Naive thymus-derived CD8-positive, alpha-beta T cell (primary cell): ENCODE data around the gene COX4I2. TPM values are rescaled to one million over a fixed set of nuclear protein-coding genes. Genes with fewer than 3 reads are reported as not detected.
"Not testable (repeated sequence)": the region's sequence is repeated elsewhere in the genome, so short reads cannot be mapped to it uniquely, and the experiment has no call there.

Source experiments
- ATAC-seq, 2 donors: fragments of 150-1000 bp; cut with Tn5 transposase in 1 of 2; sonication (Bioruptor Pico), chemical (Tn5 transposase) in 1 of 2; 1 replicate in 1 of 2; 2 replicates in 1 of 2; pipeline ENCODE4 v1.10.0; 2021; ENCODE audit warnings: mild to moderate bottlenecking in 2 of 2, moderate library complexity in 2 of 2
- POLR2A ChIA-PET: fragments of 350-600 bp; sonication (Branson Sonifier 250); formaldehyde crosslinking; loops from one replicate; lab custom pipeline; 2021; ENCODE audit warnings: antibody characterized with exemption; lab: Charles Lee
- DNase-seq, 10 donors: peaks; one replicate each; pipeline versions ENCODE4 v3.0.0 to v3.0.0-alpha.2; 2020 to 2022
- H3K27ac Mint-ChIP-seq, 10 donors: one replicate each; pipeline ENCODE4 v1.8.0; 2020 to 2022; ENCODE audit warnings: mild to moderate bottlenecking in 10 of 10, mixed read lengths in 10 of 10, moderate library complexity in 4 of 10, inconsistent platforms in 1 of 10
- H3K27me3 Mint-ChIP-seq, 5 donors: one replicate each; pipeline ENCODE4 v1.8.0; 2021 to 2022; ENCODE audit warnings: mixed read lengths in 5 of 5
- H3K36me3 Mint-ChIP-seq, 3 donors: one replicate each; pipeline ENCODE4 v1.8.0; 2020 to 2022; ENCODE audit warnings: mixed read lengths in 3 of 3, mild to moderate bottlenecking in 2 of 3, inconsistent platforms in 1 of 3
- H3K4me1 Mint-ChIP-seq, 4 donors: one replicate each; pipeline ENCODE4 v1.8.0; 2021 to 2022; ENCODE audit warnings: mixed read lengths in 4 of 4
- H3K4me3 Mint-ChIP-seq, 10 donors: one replicate each; pipeline ENCODE4 v1.8.0; 2020 to 2022; ENCODE audit warnings: mild to moderate bottlenecking in 10 of 10, mixed read lengths in 10 of 10, moderate library complexity in 6 of 10, inconsistent platforms in 1 of 10
- H3K9me3 Mint-ChIP-seq, 9 donors: one replicate each; pipeline ENCODE4 v1.8.0; 2020 to 2022; ENCODE audit warnings: mixed read lengths in 9 of 9, mild to moderate bottlenecking in 3 of 9, inconsistent platforms in 1 of 9, moderate library complexity in 1 of 9
- polyA plus RNA-seq, 3 donors: library from polyadenylated mRNA; unstranded; fragments of 300-500 nt; fragmentation: Illumina TruSeq; gene quantifications; one replicate each; pipeline ENCODE4 v1.2.3, GENCODE V29; 2021
- total RNA-seq, 8 experiments: library from RNA in 2 of 8; stranded (reverse) in 2 of 8; gene quantifications; one replicate each; pipeline ENCODE4 v1.2.3 and lab custom pipeline; 2021 to 2026

Gene COX4I2
- not detected for total RNA-seq
- polyA plus RNA-seq = not detected
- total RNA-seq (lab: John Stamatoyannopoulos, UW) = 0 reads per million in 6 experiments

- H3K36me3 Mint-ChIP-seq = no peaks in the 10 kb centered on the region
- no peak for DNase-seq
- POLR2A ChIA-PET = no interaction called here
- H3K4me3 Mint-ChIP-seq = no peak within 1 kb of the TSS
- H3K27me3 Mint-ChIP-seq = peaks cover 0 to 17% (median 4%) of the 10 kb centered on the region in 5 donors
- peak within 1 kb of the TSS in 1 of 10 donors; percentile 41 for H3K27ac Mint-ChIP-seq
- no peak for ATAC-seq
- peaks cover 0 to 3% (median under 1%) of the 10 kb centered on the region in 4 donors for H3K4me1 Mint-ChIP-seq
- no peaks in the 10 kb centered on the region for H3K9me3 Mint-ChIP-seq
Observed at GRCh38 chr20:31637660-31638059, at the start of gene COX4I2. TSS of gene COX4I2 (plus strand) at chr20:31637912. CDS start at chr20:31639018, 1,106 bp downstream.

- Mint-ChIP-seq H3K4me3 (no peak overlapping the region), H3K9me3 (peaks cover 0 to 2% (median 0%) of the 10 kb centered on the region in 9 donors), H3K27ac (no peak overlapping the region), H3K4me1 (peaks cover 8 to 11% (median 9%) of the 10 kb centered on the region in 4 donors), H3K36me3 (no peaks in the 10 kb centered on the region), H3K27me3 (peaks cover 8 to 27% (median 16%) of the 10 kb centered on the region in 5 donors)
- POLR2A ChIA-PET = no interaction called here
- DNase-seq (no peak), ATAC-seq (no peak)
Observed at GRCh38 chr20:31590717-31591225, 46.9 kb upstream of the COX4I2 start.

DNA sequence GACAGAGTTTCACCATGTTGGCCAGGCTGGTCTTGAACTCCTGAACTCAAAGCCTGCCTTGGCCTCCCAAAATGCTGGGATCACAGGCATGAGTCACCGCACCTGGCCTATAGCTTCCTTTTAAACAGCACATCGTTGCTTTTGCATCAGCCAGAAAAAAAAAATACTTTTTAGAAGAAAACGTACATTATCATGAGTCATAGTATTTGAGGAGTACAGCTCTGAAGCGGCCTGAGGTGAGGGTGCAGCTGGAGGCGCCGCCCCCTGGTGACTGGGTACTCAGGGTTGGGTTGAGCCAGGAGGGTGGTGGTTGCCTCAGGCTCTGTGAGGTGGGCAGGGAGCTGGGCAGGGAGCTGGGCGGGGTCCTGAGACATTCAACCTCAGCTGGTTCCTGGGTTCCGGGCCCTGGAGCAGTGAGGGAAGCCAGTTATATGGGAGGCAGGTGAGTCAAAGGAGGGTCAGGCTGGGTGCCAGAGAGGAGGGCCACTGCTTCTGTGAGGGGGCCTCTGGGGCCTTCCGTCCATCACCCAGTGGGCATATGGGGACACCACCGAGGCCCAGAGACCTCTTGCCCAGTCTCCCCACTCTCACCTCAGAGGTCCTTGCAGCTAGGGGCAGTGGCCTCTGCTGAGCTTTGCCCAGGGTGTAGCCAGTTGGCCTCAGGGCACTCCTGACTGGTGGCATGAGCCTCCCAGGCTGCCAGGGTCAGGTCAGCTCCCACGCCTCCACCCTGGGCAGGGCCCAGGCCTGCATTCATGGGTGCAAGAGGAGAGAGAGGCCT, 44.3 kb upstream of the COX4I2 start:
- no peak overlapping the region for H3K27ac Mint-ChIP-seq
- peaks cover 0 to 7% (median 3%) of the 10 kb centered on the region in 4 donors for H3K4me1 Mint-ChIP-seq
- H3K4me3 Mint-ChIP-seq = no peak overlapping the region
- H3K27me3 Mint-ChIP-seq = peaks cover 3 to 15% (median 8%) of the 10 kb centered on the region in 5 donors
- POLR2A ChIA-PET = interaction anchor here (0.7 kb wide), 1 partner anchor 82 kb away, joined by 3 read pairs; no protein-coding TSS in a partner anchor
- DNase-seq = no peak
- H3K9me3 Mint-ChIP-seq = no peaks in the 10 kb centered on the region
- no peak for ATAC-seq
- H3K36me3 Mint-ChIP-seq = no peaks in the 10 kb centered on the region

- POLR2A ChIA-PET = no interaction called here
- H3K9me3 Mint-ChIP-seq = no peaks in the 10 kb centered on the region
- no peaks in the 10 kb centered on the region for H3K36me3 Mint-ChIP-seq
- no peak overlapping the region for H3K4me3 Mint-ChIP-seq
- peaks cover 0 to 5% (median under 1%) of the 10 kb centered on the region in 4 donors for H3K4me1 Mint-ChIP-seq
- ATAC-seq (no peak), DNase-seq (no peak)
- H3K27ac Mint-ChIP-seq = no peak overlapping the region
- peaks cover 0 to 9% (median 1%) of the 10 kb centered on the region in 5 donors for H3K27me3 Mint-ChIP-seq
Observed at GRCh38 chr20:31594002-31594557, 43.6 kb upstream of the COX4I2 start.

GRCh38 chr20:31594558-31595379, 42.9 kb upstream of the COX4I2 start:
- Mint-ChIP-seq H3K4me3 (no peak overlapping the region), H3K4me1 (peaks cover 0 to 5% (median under 1%) of the 10 kb centered on the region in 4 donors), H3K27me3 (peaks cover 0 to 9% (median 0%) of the 10 kb centered on the region in 5 donors), H3K9me3 (no peaks in the 10 kb centered on the region), H3K27ac (no peak overlapping the region), H3K36me3 (no peaks in the 10 kb centered on the region)
- DNase-seq (no peak), ATAC-seq (no peak)
- POLR2A ChIA-PET = no interaction called here

DNA sequence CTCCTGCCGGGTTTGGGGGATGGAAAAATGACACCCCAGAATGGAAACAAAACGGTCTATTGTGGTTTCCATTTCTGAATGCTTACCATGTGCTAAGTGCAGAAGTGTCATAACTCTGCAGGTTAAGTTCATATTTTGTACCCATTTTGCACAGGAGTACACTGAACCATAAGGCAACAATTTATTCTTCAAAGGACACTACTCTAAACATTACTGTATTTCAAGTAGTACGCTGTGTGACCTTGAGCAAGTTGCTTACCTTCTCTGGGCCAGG, 42.4 kb upstream of the COX4I2 start:
- H3K27me3 Mint-ChIP-seq = peaks cover 0 to 9% (median 0%) of the 10 kb centered on the region in 5 donors
- H3K4me3 Mint-ChIP-seq = no peak overlapping the region
- H3K9me3 Mint-ChIP-seq = no peaks in the 10 kb centered on the region
- ATAC-seq = no peak
- DNase-seq = no peak
- H3K36me3 Mint-ChIP-seq = no peaks in the 10 kb centered on the region
- POLR2A ChIA-PET = no interaction called here
- H3K4me1 Mint-ChIP-seq = peaks cover 0 to 5% (median under 1%) of the 10 kb centered on the region in 4 donors
- H3K27ac Mint-ChIP-seq = peak overlapping the region in 1 of 10 donors; percentile 57

DNA sequence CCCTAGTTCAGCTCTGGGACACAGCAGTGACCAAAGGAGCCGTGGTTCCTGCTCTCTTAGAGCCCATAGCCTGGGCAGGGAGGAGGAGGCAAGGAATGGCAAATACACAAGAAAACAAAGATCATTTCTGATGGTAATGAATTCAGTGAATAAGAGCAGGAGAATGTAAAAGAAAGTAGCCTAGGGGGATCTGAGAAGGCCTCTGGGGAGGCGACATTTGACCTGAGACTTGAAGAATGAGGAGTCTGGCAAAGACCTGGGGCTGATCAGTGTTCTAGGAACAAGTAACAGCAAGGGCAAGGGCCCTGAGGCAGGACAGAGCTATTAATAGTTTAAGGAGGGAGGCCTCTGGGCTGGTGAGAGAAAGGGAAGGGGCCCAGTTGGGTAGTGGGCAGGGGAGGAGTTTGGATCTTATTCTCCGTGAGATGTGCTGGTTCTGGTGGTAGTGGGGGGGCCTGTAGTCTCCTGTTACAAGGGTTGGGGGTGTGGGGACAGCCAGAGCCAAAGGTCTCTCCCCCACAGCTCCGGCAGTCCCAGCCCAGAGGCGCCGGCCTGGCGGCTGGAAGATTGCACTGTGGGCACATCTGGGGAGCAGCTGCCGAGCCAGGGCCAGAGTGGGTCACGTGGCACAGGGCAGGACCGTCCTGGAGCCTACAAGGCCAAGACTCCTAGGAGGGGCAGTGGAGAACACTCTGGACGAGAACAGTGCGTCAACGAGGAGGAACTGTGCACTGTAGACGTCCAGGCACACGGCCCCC, 41.9 kb upstream of the COX4I2 start:
- H3K27me3 Mint-ChIP-seq = peaks cover 0 to 9% (median 0%) of the 10 kb centered on the region in 5 donors
- POLR2A ChIA-PET = no interaction called here
- H3K4me3 Mint-ChIP-seq = no peak overlapping the region
- DNase-seq = no peak
- peaks cover 0 to 5% (median under 1%) of the 10 kb centered on the region in 4 donors for H3K4me1 Mint-ChIP-seq
- H3K27ac Mint-ChIP-seq = peak overlapping the region in 1 of 10 donors; percentile 57
- ATAC-seq = no peak
- H3K36me3 Mint-ChIP-seq = no peaks in the 10 kb centered on the region
- no peaks in the 10 kb centered on the region for H3K9me3 Mint-ChIP-seq

DNA sequence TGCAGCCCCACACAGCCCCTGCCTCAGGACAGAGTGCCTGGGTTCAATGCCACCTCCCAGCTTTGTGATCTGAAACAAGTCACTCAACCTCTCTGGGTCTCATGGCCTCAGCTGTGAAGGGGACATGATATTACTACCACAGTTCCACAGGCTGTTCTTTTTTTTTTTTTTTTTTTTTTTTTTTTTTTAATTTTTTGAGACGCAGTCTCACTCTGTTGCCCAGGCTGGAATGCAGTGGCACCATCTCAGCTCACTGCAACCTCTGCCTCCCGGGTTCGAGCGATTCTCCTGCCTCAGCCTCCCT, 41.3 kb upstream of the COX4I2 start:
- not testable (repeated sequence) for H3K27ac Mint-ChIP-seq, H3K36me3 Mint-ChIP-seq, H3K9me3 Mint-ChIP-seq, ATAC-seq, H3K4me3 Mint-ChIP-seq, DNase-seq, H3K27me3 Mint-ChIP-seq, H3K4me1 Mint-ChIP-seq
- POLR2A ChIA-PET = interaction anchor here (0.7 kb wide), 1 partner anchor 20 kb away, joined by 4 read pairs; no protein-coding TSS in a partner anchor

DNA sequence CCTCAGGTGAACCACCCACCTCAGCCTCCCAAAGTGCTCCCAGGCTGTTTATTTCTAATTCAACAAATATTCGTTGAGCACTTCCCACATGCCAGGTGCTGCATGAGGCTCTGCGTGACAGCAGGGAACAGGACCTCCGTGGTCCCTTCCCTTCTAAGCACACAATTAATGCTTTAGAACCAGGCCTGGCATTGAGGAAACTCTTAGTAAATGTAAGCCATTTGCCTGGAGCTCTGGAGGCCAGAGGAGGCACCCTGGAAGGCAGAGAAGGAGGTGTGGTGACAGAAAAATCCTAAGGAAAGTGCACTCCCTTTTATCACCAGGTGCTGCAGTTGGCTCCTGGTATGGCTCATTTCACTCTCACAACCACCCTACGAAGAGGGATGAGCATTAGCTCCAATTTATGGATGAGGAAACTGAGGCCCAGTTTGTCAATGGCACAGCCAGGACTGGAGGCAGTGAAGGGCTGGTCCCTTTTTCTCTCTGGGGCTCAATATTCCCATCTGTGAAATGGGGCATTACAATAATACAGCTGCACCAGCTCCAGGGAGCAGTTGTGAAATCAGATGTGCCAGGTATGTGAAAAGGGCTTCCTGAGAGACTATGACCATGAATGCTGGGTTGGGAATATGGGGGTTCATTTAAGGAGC, 40.8 kb upstream of the COX4I2 start:
- peaks cover 0 to 5% (median under 1%) of the 10 kb centered on the region in 4 donors for H3K4me1 Mint-ChIP-seq
- peaks cover 0 to 9% (median 0%) of the 10 kb centered on the region in 5 donors for H3K27me3 Mint-ChIP-seq
- no peak overlapping the region for H3K4me3 Mint-ChIP-seq
- H3K9me3 Mint-ChIP-seq = no peaks in the 10 kb centered on the region
- no peak overlapping the region for H3K27ac Mint-ChIP-seq
- DNase-seq (no peak), ATAC-seq (no peak)
- H3K36me3 Mint-ChIP-seq = no peaks in the 10 kb centered on the region
- POLR2A ChIA-PET = interaction anchor here (0.7 kb wide), 1 partner anchor 20 kb away, joined by 4 read pairs; no protein-coding TSS in a partner anchor

GRCh38 chr20:31597481-31597855, 40.2 kb upstream of the COX4I2 start:
- no peak for ATAC-seq
- Mint-ChIP-seq H3K36me3 (no peaks in the 10 kb centered on the region), H3K27me3 (peaks cover 0 to 11% (median 4%) of the 10 kb centered on the region in 5 donors), H3K9me3 (no peaks in the 10 kb centered on the region), H3K4me3 (no peak overlapping the region), H3K4me1 (peaks cover 0 to 5% (median under 1%) of the 10 kb centered on the region in 4 donors), H3K27ac (no peak overlapping the region)
- POLR2A ChIA-PET = interaction anchor here (1.0 kb wide), 1 partner anchor 11 kb away, joined by 3 read pairs; no protein-coding TSS in a partner anchor
- DNase-seq = no peak

GRCh38 chr20:31602431-31602778, 35.3 kb upstream of the COX4I2 start:
- no peak for DNase-seq
- Mint-ChIP-seq H3K4me3 (peak overlapping the region in 6 of 10 donors; percentile 3 to 59 (median 26)), H3K9me3 (peaks cover 0 to 2% (median 0%) of the 10 kb centered on the region in 9 donors), H3K27me3 (peaks cover 7 to 42% (median 15%) of the 10 kb centered on the region in 5 donors), H3K27ac (no peak overlapping the region), H3K36me3 (no peaks in the 10 kb centered on the region), H3K4me1 (peaks cover 15 to 34% (median 23%) of the 10 kb centered on the region in 4 donors)
- POLR2A ChIA-PET = interaction anchor here (1.1 kb wide), 1 partner anchor 10 kb away, joined by 4 read pairs; no protein-coding TSS in a partner anchor
- ATAC-seq = no peak
